SIG-M5 treated with dmso at 0.1 percent for 504 hours (cell line): ENCODE measurements around the gene ASTN1.

Experiments
- DNase-seq: peaks from one replicate; lab custom pipeline; 2025; ENCODE audit not compliant: unreplicated experiment; lab: John Stamatoyannopoulos, UW

Gene ASTN1

GRCh38 chr1:176884911-176885310 is 279.6 kb downstream of the ASTN1 start:
- DNase-seq: no peak

- DNase-seq: no peak
Observed at GRCh38 chr1:176884286-176884685, 280.2 kb downstream of the ASTN1 start.

GRCh38 chr1:176880955-176881595 is 283.4 kb downstream of the ASTN1 start:
- DNase-seq: peak; percentile 44

- no peak for DNase-seq
Observed at GRCh38 chr1:176879784-176880620, 284.5 kb downstream of the ASTN1 start.

GRCh38 chr1:176878750-176879536 is 285.6 kb downstream of the ASTN1 start:
- no peak for DNase-seq

GRCh38 chr1:176877557-176877956 is 287.0 kb downstream of the ASTN1 start:
- no peak for DNase-seq

- DNase-seq: no peak
Observed at GRCh38 chr1:176876966-176877515, 287.5 kb downstream of the ASTN1 start.

- DNase-seq: no peak
Observed at GRCh38 chr1:176869577-176869976, 294.9 kb downstream of the ASTN1 start.

GRCh38 chr1:176866011-176866714 is 298.3 kb downstream of the ASTN1 start:
- no peak for DNase-seq

GRCh38 chr1:176864211-176864610 is 300.3 kb downstream of the ASTN1 start:
- DNase-seq: no peak

- DNase-seq: no peak
Observed at GRCh38 chr1:176863613-176864012, 300.9 kb downstream of the ASTN1 start.

- no peak for DNase-seq
Observed at GRCh38 chr1:176858433-176858916, 306.0 kb downstream of the ASTN1 start.

GRCh38 chr1:176857632-176858031 is 306.9 kb downstream of the ASTN1 start:
- DNase-seq: no peak

- DNase-seq: no peak
Observed at GRCh38 chr1:176854758-176855745, 309.5 kb downstream of the ASTN1 start.

GRCh38 chr1:176854121-176854520 is 310.4 kb downstream of the ASTN1 start:
- no peak for DNase-seq

GRCh38 chr1:176853503-176853902 is 311.0 kb downstream of the ASTN1 start:
- DNase-seq: no peak

GRCh38 chr1:176852124-176852523 is 312.4 kb downstream of the ASTN1 start:
- no peak for DNase-seq

GRCh38 chr1:176850871-176851270 is 313.6 kb downstream of the ASTN1 start:
- DNase-seq: no peak

GRCh38 chr1:176849281-176849680 is 315.2 kb downstream of the ASTN1 start:
- no peak for DNase-seq
